ENCODE results near the gene ADM. TPM values are rescaled to one million over a fixed set of nuclear protein-coding genes. Genes with fewer than 3 reads are reported as not detected.

ADM gene
- total and polyA plus RNA-seq, 4 experiments from 2014 or later: 0.31 to 0.53 (median 0.49) TPM; not detected in 1

- no peak overlapping the region for H3K27ac Mint-ChIP-seq
- H3K4me3 Mint-ChIP-seq: no peak overlapping the region
- Histone ChIP-seq H3K4me1 (ENCODE audit: insufficient read depth, low read length) (peaks cover 5% of the 10 kb centered on the region), H3K27me3 (ENCODE audit: insufficient read depth, low read length) (peaks cover 4% of the 10 kb centered on the region), H3K27ac (ENCODE audit: low read depth, low read length) (no peak overlapping the region), H3K4me3 (ENCODE audit: low read length in 2 of 2) (no peak overlapping the region), H3K36me3 (ENCODE audit: insufficient read depth, low read length) (no peaks in the 10 kb centered on the region), H3K9me3 (ENCODE audit: control insufficient read depth in 1 of 2, low read length in 2 of 2) (no peaks in the 10 kb centered on the region)
- CTCF ChIA-PET (ENCODE audit: partially characterized antibody): interaction anchor here (0.7 to 8.2 kb wide), 11 partner anchors 11 to 789 kb away, joined by 3 to 82 read pairs (median 5); partner anchors contain the start of gene ADM
- peaks cover 0 to 2% (median under 1%) of the 10 kb centered on the region in 4 donors for H3K4me1 Mint-ChIP-seq
- H3K27me3 Mint-ChIP-seq: peaks cover 8 to 18% of the 10 kb centered on the region in 2 donors
- intact Hi-C loops (cut with micrococcal nuclease): loop anchor here (5.0 kb wide), 1 partner anchor 352 kb away; no protein-coding TSS in a partner anchor
- no peak for DNase-seq
- POLR2A ChIA-PET (ENCODE audit: partially characterized antibody): interaction anchor here (1.0 kb wide), 1 partner anchor 565 kb away, joined by 3 read pairs; no protein-coding TSS in a partner anchor
- no peaks in the 10 kb centered on the region for H3K9me3 Mint-ChIP-seq
- no peaks in the 10 kb centered on the region for H3K36me3 Mint-ChIP-seq
Measured at GRCh38 chr11:10324474-10324873, 19.6 kb downstream of the ADM start.

DNA sequence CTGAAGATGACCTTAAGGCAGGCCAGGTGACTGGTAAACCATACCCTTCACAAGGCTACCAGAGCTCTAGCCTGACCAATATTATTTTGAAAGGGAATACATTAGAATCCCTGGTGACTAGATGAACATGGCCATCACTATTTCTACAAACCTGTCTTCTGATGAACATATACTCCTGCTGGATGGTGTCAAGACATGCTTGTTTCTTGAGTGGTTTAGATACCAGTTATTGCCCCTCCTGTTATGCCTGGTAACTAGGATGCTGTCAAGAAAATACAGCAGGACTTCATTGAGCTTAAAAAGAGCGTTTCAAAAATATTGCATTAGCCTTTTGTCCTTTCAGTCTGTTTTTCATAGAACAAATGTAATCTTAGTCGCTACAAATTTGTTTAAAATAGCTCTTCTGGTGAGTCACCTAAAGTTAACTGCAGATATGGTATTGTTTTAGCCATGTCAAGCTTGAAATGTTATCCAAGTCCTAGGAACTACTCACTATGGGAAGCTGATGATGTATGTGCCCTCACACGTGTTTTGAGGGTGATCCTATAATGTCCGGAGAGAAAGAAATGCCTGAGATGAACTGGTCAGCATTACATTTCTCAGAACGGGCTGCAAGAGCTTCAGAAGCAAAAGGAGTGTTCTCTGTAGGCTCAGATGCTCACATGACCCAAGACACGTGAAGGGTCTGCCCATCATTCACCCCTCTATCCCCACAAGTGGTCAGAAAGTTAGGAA, 20.6 kb downstream of the ADM start:
- Histone ChIP-seq H3K27me3 (ENCODE audit: insufficient read depth, low read length) (peaks cover 4% of the 10 kb centered on the region), H3K4me1 (ENCODE audit: insufficient read depth, low read length) (peaks cover 5% of the 10 kb centered on the region), H3K36me3 (ENCODE audit: insufficient read depth, low read length) (no peaks in the 10 kb centered on the region), H3K4me3 (ENCODE audit: low read length in 2 of 2) (no peak overlapping the region), H3K9me3 (ENCODE audit: control insufficient read depth in 1 of 2, low read length in 2 of 2) (no peaks in the 10 kb centered on the region), H3K27ac (ENCODE audit: low read depth, low read length) (no peak overlapping the region)
- intact Hi-C loops (cut with micrococcal nuclease): no loop called here
- Mint-ChIP-seq H3K27me3 (peaks cover 8 to 18% of the 10 kb centered on the region in 2 donors), H3K4me3 (no peak overlapping the region), H3K9me3 (no peaks in the 10 kb centered on the region), H3K27ac (no peak overlapping the region), H3K4me1 (peaks cover 0 to 2% (median under 1%) of the 10 kb centered on the region in 4 donors), H3K36me3 (no peaks in the 10 kb centered on the region)
- ChIA-PET POLR2A (ENCODE audit: partially characterized antibody) (no interaction called here), CTCF (ENCODE audit: partially characterized antibody) (interaction anchor here (0.7 to 8.2 kb wide), 7 partner anchors 17 to 577 kb away, joined by 3 to 82 read pairs (median 6); partner anchors contain the start of gene ADM)
- no peak for DNase-seq

DNA sequence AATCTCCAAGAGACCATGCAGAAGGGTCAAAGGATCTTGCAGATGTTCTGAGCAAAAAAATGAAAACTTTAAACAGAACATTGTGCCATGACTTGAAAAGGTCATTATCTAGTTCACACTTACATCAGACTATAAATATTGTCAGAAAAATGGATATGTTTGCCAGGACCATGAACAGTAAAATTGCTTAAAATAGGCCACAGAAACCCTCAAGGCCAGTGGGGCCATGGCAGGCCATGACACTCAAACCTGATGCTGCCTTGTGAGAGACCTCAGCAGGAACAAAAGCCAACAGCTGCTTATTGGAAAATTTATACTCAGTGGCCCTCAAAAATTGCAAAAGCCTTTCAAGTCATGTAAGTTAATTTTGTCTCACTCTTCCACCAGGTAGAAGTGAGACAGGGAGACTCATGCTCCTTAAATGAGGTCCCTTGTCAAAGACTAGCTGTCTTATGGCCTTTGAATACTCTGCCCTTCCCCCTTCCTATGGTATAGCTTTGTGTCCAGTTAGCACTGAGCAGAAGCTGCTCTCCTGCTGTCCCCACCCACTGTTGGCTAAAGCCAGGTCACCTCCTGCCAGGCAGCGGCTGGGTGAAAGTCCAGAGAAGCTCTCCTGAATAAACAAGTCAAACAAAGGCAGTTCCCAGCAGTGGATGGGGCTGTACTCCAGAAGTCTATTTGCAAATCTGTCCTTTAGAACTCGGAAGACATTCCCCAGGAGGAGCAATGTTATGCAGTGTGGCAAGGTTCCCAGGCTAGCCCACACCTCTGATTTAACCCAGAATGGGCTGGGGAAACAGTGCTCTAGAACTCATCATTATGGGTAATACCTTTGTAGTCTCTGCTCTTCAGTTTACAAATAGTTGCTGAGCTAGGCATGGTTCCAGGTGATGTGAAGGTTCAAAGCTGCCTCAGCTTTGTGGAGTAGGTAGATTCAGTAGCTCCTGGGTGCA, 21.4 kb downstream of the ADM start:
- Mint-ChIP-seq H3K9me3 (no peaks in the 10 kb centered on the region), H3K27me3 (peaks cover 9 to 18% of the 10 kb centered on the region in 2 donors), H3K36me3 (no peaks in the 10 kb centered on the region), H3K4me1 (peaks cover 0 to 2% (median under 1%) of the 10 kb centered on the region in 4 donors), H3K4me3 (no peak overlapping the region), H3K27ac (peak overlapping the region in 1 of 7 donors; percentile 54)
- H3K9me3 ChIP-seq (ENCODE audit: control insufficient read depth in 1 of 2, low read length in 2 of 2): no peaks in the 10 kb centered on the region
- DNase-seq: no peak
- peaks cover 4% of the 10 kb centered on the region for H3K27me3 ChIP-seq (ENCODE audit: insufficient read depth, low read length)
- POLR2A ChIA-PET (ENCODE audit: partially characterized antibody): no interaction called here
- H3K27ac ChIP-seq (ENCODE audit: low read depth, low read length): no peak overlapping the region
- H3K4me3 ChIP-seq (ENCODE audit: low read length in 2 of 2): no peak overlapping the region
- H3K36me3 ChIP-seq (ENCODE audit: insufficient read depth, low read length): no peaks in the 10 kb centered on the region
- CTCF ChIA-PET (ENCODE audit: partially characterized antibody): interaction anchor here (0.8 to 8.2 kb wide), 6 partner anchors 19 to 568 kb away, joined by 3 to 82 read pairs (median 8); partner anchors contain the start of gene ADM
- peaks cover 5% of the 10 kb centered on the region for H3K4me1 ChIP-seq (ENCODE audit: insufficient read depth, low read length)
- intact Hi-C loops (cut with micrococcal nuclease): no loop called here

GRCh38 chr11:10327254-10327653, 22.4 kb downstream of the ADM start:
- no peak overlapping the region for H3K4me3 ChIP-seq (ENCODE audit: low read length in 2 of 2)
- Mint-ChIP-seq H3K4me1 (peaks cover 0 to 2% (median under 1%) of the 10 kb centered on the region in 4 donors), H3K27me3 (peaks cover 15 to 21% of the 10 kb centered on the region in 2 donors), H3K9me3 (no peaks in the 10 kb centered on the region), H3K36me3 (no peaks in the 10 kb centered on the region), H3K4me3 (no peak overlapping the region), H3K27ac (no peak overlapping the region)
- ChIA-PET CTCF (ENCODE audit: partially characterized antibody) (interaction anchor here (0.8 to 8.2 kb wide), 5 partner anchors 20 to 569 kb away, joined by 3 to 82 read pairs (median 9); partner anchors contain the start of gene ADM), POLR2A (ENCODE audit: partially characterized antibody) (no interaction called here)
- intact Hi-C loops (cut with micrococcal nuclease): no loop called here
- peaks cover 4% of the 10 kb centered on the region for H3K27me3 ChIP-seq (ENCODE audit: insufficient read depth, low read length)
- no peak overlapping the region for H3K27ac ChIP-seq (ENCODE audit: low read depth, low read length)
- peaks cover 5% of the 10 kb centered on the region for H3K4me1 ChIP-seq (ENCODE audit: insufficient read depth, low read length)
- no peaks in the 10 kb centered on the region for H3K9me3 ChIP-seq (ENCODE audit: control insufficient read depth in 1 of 2, low read length in 2 of 2)
- no peaks in the 10 kb centered on the region for H3K36me3 ChIP-seq (ENCODE audit: insufficient read depth, low read length)
- no peak for DNase-seq

GRCh38 chr11:10328314-10329098, 23.6 kb downstream of the ADM start:
- no peaks in the 10 kb centered on the region for H3K36me3 ChIP-seq (ENCODE audit: insufficient read depth, low read length)
- H3K4me1 Mint-ChIP-seq: no peaks in the 10 kb centered on the region
- intact Hi-C loops (cut with micrococcal nuclease): no loop called here
- no peak overlapping the region for H3K27ac Mint-ChIP-seq
- ChIA-PET POLR2A (ENCODE audit: partially characterized antibody) (interaction anchor here (0.7 kb wide), 1 partner anchor 420 kb away, joined by 3 read pairs; no protein-coding TSS in a partner anchor), CTCF (ENCODE audit: partially characterized antibody) (interaction anchor here (0.8 to 0.9 kb wide), 2 partner anchors 10 to 822 kb away, joined by 3 read pairs; no protein-coding TSS in a partner anchor)
- H3K9me3 ChIP-seq (ENCODE audit: control insufficient read depth in 1 of 2, low read length in 2 of 2): no peaks in the 10 kb centered on the region
- no peak overlapping the region for H3K27ac ChIP-seq (ENCODE audit: low read depth, low read length)
- H3K4me1 ChIP-seq (ENCODE audit: insufficient read depth, low read length): no peaks in the 10 kb centered on the region
- no peak for DNase-seq
- peaks cover 12 to 23% of the 10 kb centered on the region in 2 donors for H3K27me3 Mint-ChIP-seq
- H3K4me3 Mint-ChIP-seq: no peak overlapping the region
- no peaks in the 10 kb centered on the region for H3K36me3 Mint-ChIP-seq
- H3K4me3 ChIP-seq (ENCODE audit: low read length in 2 of 2): no peak overlapping the region
- H3K27me3 ChIP-seq (ENCODE audit: insufficient read depth, low read length): peaks cover 4% of the 10 kb centered on the region
- no peaks in the 10 kb centered on the region for H3K9me3 Mint-ChIP-seq

DNA sequence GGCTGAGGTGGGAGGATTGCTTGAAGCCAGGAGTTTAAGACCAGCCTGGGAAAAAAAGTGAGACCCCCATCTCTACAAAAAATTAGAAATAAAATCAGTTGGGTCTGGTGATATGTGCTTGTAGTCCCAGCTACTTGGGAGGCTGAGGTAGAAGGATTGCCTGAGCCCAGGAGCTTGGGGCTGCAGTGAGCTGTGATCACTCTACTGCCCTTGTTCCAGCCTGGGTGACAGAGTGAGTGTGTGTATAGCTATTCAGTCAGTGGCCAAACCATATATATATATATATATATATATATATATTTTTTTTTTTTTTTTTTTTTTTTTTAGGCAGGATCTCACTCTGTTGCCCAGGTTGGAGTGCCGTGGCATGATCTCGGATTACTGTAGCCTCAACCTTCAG, 24.5 kb downstream of the ADM start:
- Histone ChIP-seq H3K27ac (ENCODE audit: low read depth, low read length) (no peak overlapping the region), H3K36me3 (ENCODE audit: insufficient read depth, low read length) (no peaks in the 10 kb centered on the region), H3K9me3 (ENCODE audit: control insufficient read depth in 1 of 2, low read length in 2 of 2) (no peaks in the 10 kb centered on the region), H3K4me1 (ENCODE audit: insufficient read depth, low read length) (no peaks in the 10 kb centered on the region), H3K27me3 (ENCODE audit: insufficient read depth, low read length) (no peaks in the 10 kb centered on the region), H3K4me3 (ENCODE audit: low read length in 2 of 2) (no peak overlapping the region)
- POLR2A ChIA-PET (ENCODE audit: partially characterized antibody): interaction anchor here (0.6 kb wide), 1 partner anchor 347 kb away, joined by 3 read pairs; no protein-coding TSS in a partner anchor
- Mint-ChIP-seq H3K36me3 (no peaks in the 10 kb centered on the region), H3K27ac (no peak overlapping the region), H3K4me1 (no peaks in the 10 kb centered on the region), H3K27me3 (peaks cover 10 to 19% of the 10 kb centered on the region in 2 donors), H3K4me3 (no peak overlapping the region), H3K9me3 (no peaks in the 10 kb centered on the region)
- intact Hi-C loops (cut with micrococcal nuclease): no loop called here
- no peak for DNase-seq
- CTCF ChIA-PET (ENCODE audit: partially characterized antibody): interaction anchor here (0.8 to 0.9 kb wide), 2 partner anchors 11 to 823 kb away, joined by 3 read pairs; no protein-coding TSS in a partner anchor
